ENCODE data around the gene TXLNB.
"Not testable (repeated sequence)": the region's sequence is repeated elsewhere in the genome, so short reads cannot be mapped to it uniquely, and the experiment has no call there.

TXLNB gene

GRCh38 chr6:139242457-139243240, 49.1 kb downstream of the TXLNB start:
- Mint-ChIP-seq H3K27me3 (no peaks in the 10 kb centered on the region), H3K36me3 (peaks cover 45% of the 10 kb centered on the region), H3K9me3 (no peaks in the 10 kb centered on the region), H3K27ac (no peak overlapping the region), H3K4me3 (no peak overlapping the region), H3K4me1 (no peaks in the 10 kb centered on the region)
- no peak for ATAC-seq

- no peaks in the 10 kb centered on the region for H3K27me3 Mint-ChIP-seq
- H3K9me3 Mint-ChIP-seq, result no peaks in the 10 kb centered on the region
- no peak for ATAC-seq
- no peak overlapping the region for H3K4me3 Mint-ChIP-seq
- H3K27ac Mint-ChIP-seq, result no peak overlapping the region
- no peaks in the 10 kb centered on the region for H3K4me1 Mint-ChIP-seq
- H3K36me3 Mint-ChIP-seq, result peaks cover 40% of the 10 kb centered on the region
Measured at GRCh38 chr6:139240161-139241010, 51.4 kb downstream of the TXLNB start.

GRCh38 chr6:139239064-139239463, 52.7 kb downstream of the TXLNB start:
- no peaks in the 10 kb centered on the region for H3K27me3 Mint-ChIP-seq
- no peak overlapping the region for H3K27ac Mint-ChIP-seq
- H3K4me1 Mint-ChIP-seq, result no peaks in the 10 kb centered on the region
- H3K9me3 Mint-ChIP-seq, result peaks cover under 1% of the 10 kb centered on the region
- H3K4me3 Mint-ChIP-seq, result no peak overlapping the region
- H3K36me3 Mint-ChIP-seq, result peaks cover 33% of the 10 kb centered on the region
- ATAC-seq, result no peak

GRCh38 chr6:139236105-139236504, 55.7 kb downstream of the TXLNB start:
- Mint-ChIP-seq H3K9me3 (peaks cover 7% of the 10 kb centered on the region), H3K4me1 (no peaks in the 10 kb centered on the region), H3K4me3 (no peak overlapping the region), H3K36me3 (peaks cover 19% of the 10 kb centered on the region), H3K27me3 (no peaks in the 10 kb centered on the region), H3K27ac (no peak overlapping the region)
- ATAC-seq, result no peak

GRCh38 chr6:139235661-139236060, 56.1 kb downstream of the TXLNB start:
- no peak for ATAC-seq
- no peak overlapping the region for H3K27ac Mint-ChIP-seq
- peaks cover 7% of the 10 kb centered on the region for H3K9me3 Mint-ChIP-seq
- H3K4me3 Mint-ChIP-seq, result no peak overlapping the region
- H3K4me1 Mint-ChIP-seq, result no peaks in the 10 kb centered on the region
- no peaks in the 10 kb centered on the region for H3K27me3 Mint-ChIP-seq
- H3K36me3 Mint-ChIP-seq, result peaks cover 15% of the 10 kb centered on the region

GRCh38 chr6:139234193-139234592, 57.6 kb downstream of the TXLNB start:
- H3K4me1 Mint-ChIP-seq, H3K27ac Mint-ChIP-seq, H3K9me3 Mint-ChIP-seq: not testable (repeated sequence)

GRCh38 chr6:139231206-139231605, 60.6 kb downstream of the TXLNB start:
- H3K27ac Mint-ChIP-seq, result no peak overlapping the region
- no peak for ATAC-seq
- H3K9me3 Mint-ChIP-seq, result peaks cover 7% of the 10 kb centered on the region
- no peaks in the 10 kb centered on the region for H3K27me3 Mint-ChIP-seq
- peaks cover 8% of the 10 kb centered on the region for H3K36me3 Mint-ChIP-seq
- no peaks in the 10 kb centered on the region for H3K4me1 Mint-ChIP-seq
- no peak overlapping the region for H3K4me3 Mint-ChIP-seq

More at GRCh38 chr6:139234193-139234592, 57.6 kb downstream of the TXLNB start:
- not testable (repeated sequence) for H3K36me3 Mint-ChIP-seq, ATAC-seq, H3K27me3 Mint-ChIP-seq, H3K4me3 Mint-ChIP-seq

GRCh38 chr6:139230391-139230840, 61.4 kb downstream of the TXLNB start:
- H3K36me3 Mint-ChIP-seq, result peaks cover 8% of the 10 kb centered on the region
- ATAC-seq, result no peak
- no peaks in the 10 kb centered on the region for H3K27me3 Mint-ChIP-seq
- H3K9me3 Mint-ChIP-seq, result peaks cover 7% of the 10 kb centered on the region
- no peak overlapping the region for H3K27ac Mint-ChIP-seq
- no peak overlapping the region for H3K4me3 Mint-ChIP-seq
- H3K4me1 Mint-ChIP-seq, result no peaks in the 10 kb centered on the region

GRCh38 chr6:139228387-139228786, 63.4 kb downstream of the TXLNB start:
- H3K4me3 Mint-ChIP-seq, H3K36me3 Mint-ChIP-seq, H3K27ac Mint-ChIP-seq, H3K9me3 Mint-ChIP-seq, H3K4me1 Mint-ChIP-seq, H3K27me3 Mint-ChIP-seq, ATAC-seq: not testable (repeated sequence)

GRCh38 chr6:139219746-139220145, 72.1 kb downstream of the TXLNB start:
- peak overlapping the region; percentile 78 for H3K27ac Mint-ChIP-seq
- no peak overlapping the region for H3K4me3 Mint-ChIP-seq

GRCh38 chr6:139219271-139219729, 72.5 kb downstream of the TXLNB start:
- Mint-ChIP-seq H3K36me3 (no peaks in the 10 kb centered on the region), H3K27ac (peak overlapping the region; percentile 78), H3K9me3 (peaks cover 3% of the 10 kb centered on the region), H3K4me1 (peaks cover 7% of the 10 kb centered on the region), H3K27me3 (no peaks in the 10 kb centered on the region), H3K4me3 (peak overlapping the region; percentile 49)
- peak; percentile 99 for ATAC-seq

More at GRCh38 chr6:139219746-139220145, 72.1 kb downstream of the TXLNB start:
- no peak for ATAC-seq
- Mint-ChIP-seq H3K9me3 (peaks cover 3% of the 10 kb centered on the region), H3K36me3 (no peaks in the 10 kb centered on the region), H3K27me3 (no peaks in the 10 kb centered on the region), H3K4me1 (peaks cover 7% of the 10 kb centered on the region)

- peaks cover 21% of the 10 kb centered on the region for H3K36me3 Mint-ChIP-seq
- H3K27ac Mint-ChIP-seq, H3K4me1 Mint-ChIP-seq, H3K4me3 Mint-ChIP-seq, ATAC-seq, H3K27me3 Mint-ChIP-seq: not testable (repeated sequence)
- H3K9me3 Mint-ChIP-seq, result peaks cover 22% of the 10 kb centered on the region
Measured at GRCh38 chr6:139212460-139212859, 79.3 kb downstream of the TXLNB start.

- Mint-ChIP-seq H3K9me3 (peaks cover 25% of the 10 kb centered on the region), H3K36me3 (peaks cover 26% of the 10 kb centered on the region)
- not testable (repeated sequence) for ATAC-seq, H3K27me3 Mint-ChIP-seq, H3K4me3 Mint-ChIP-seq, H3K4me1 Mint-ChIP-seq, H3K27ac Mint-ChIP-seq
Measured at GRCh38 chr6:139210766-139211165, 81.0 kb downstream of the TXLNB start.

GRCh38 chr6:139205843-139206242, 86.0 kb downstream of the TXLNB start:
- Mint-ChIP-seq H3K27me3 (no peaks in the 10 kb centered on the region), H3K4me3 (no peak overlapping the region), H3K36me3 (peaks cover 27% of the 10 kb centered on the region), H3K9me3 (peaks cover 20% of the 10 kb centered on the region), H3K27ac (no peak overlapping the region), H3K4me1 (no peaks in the 10 kb centered on the region)
- ATAC-seq, result no peak

- Mint-ChIP-seq H3K27ac (no peak overlapping the region), H3K4me1 (no peaks in the 10 kb centered on the region), H3K27me3 (no peaks in the 10 kb centered on the region), H3K9me3 (peaks cover 20% of the 10 kb centered on the region), H3K4me3 (no peak overlapping the region), H3K36me3 (peaks cover 24% of the 10 kb centered on the region)
- ATAC-seq, result no peak
Measured at GRCh38 chr6:139204978-139205377, 86.8 kb downstream of the TXLNB start.
